Transverse colon (tissue), 4 donors: ENCODE data around the gene HHIPL1. TPM values are rescaled to one million over a fixed set of nuclear protein-coding genes. Genes with fewer than 3 reads are reported as not detected.

Experiments used
- DNase-seq: peaks from one replicate; pipeline ENCODE4 v3.0.0-alpha.2; 2019
- H3K27ac ChIP-seq, 4 donors: fragments of 200-600 bp; sonication (generic); 2 replicates each; pipeline ENCODE4 v1.5.1; 2016 to 2018; ENCODE audit warnings: inconsistent platforms in 4 of 4
- H3K27me3 ChIP-seq: fragments of 200-600 bp; sonication (generic); 2 replicates; pipeline ENCODE4 v1.5.1; 2017; ENCODE audit warnings: inconsistent platforms
- H3K36me3 ChIP-seq, 4 donors: fragments of 200-600 bp; sonication (generic); 2 replicates each; pipeline ENCODE4 v1.5.1; 2017 to 2019; ENCODE audit warnings: inconsistent platforms in 4 of 4
- H3K4me1 ChIP-seq, 4 donors: fragments of 200-600 bp; sonication (generic); 2 replicates each; pipeline ENCODE4 v1.5.1; 2017 to 2020; ENCODE audit warnings: inconsistent platforms in 4 of 4
- H3K4me3 ChIP-seq, 4 donors: fragments of 200-600 bp; sonication (generic); 1 replicate in 1 of 4; 2 replicates in 3 of 4; pipeline versions ENCODE4 v1.5.1 to v1.6.1; 2017 to 2019; ENCODE audit warnings: inconsistent platforms in 4 of 4
- H3K9me3 ChIP-seq, 2 donors: fragments of 200-600 bp; sonication (generic); 2 replicates each; pipeline ENCODE4 v1.5.1; 2017 to 2019; ENCODE audit warnings: inconsistent platforms in 2 of 2
- EP300 ChIP-seq: sonication (generic); formaldehyde crosslinking; IDR thresholded peaks from one replicate; pipeline ENCODE4 v1.6.1; 2017; ENCODE audit warnings: antibody characterized with exemption, low read depth
- POLR2A ChIP-seq: fragments of 450-650 bp; IDR thresholded peaks from one replicate; pipeline ENCODE4 v1.6.1; 2016; ENCODE audit warnings: antibody characterized with exemption, mild to moderate bottlenecking, moderate library complexity
- POLR2AphosphoS5 ChIP-seq, 3 donors: sonication (generic); formaldehyde crosslinking; IDR thresholded peaks; one replicate each; pipeline ENCODE4 v1.6.1; 2016; ENCODE audit warnings: antibody characterized with exemption in 3 of 3
- WGBS, 2 donors: methylation state at CpG; one replicate each; pipeline ENCODE4 v1.1.5; 2018; ENCODE audit warnings: low coverage in 1 of 2; 5-methylcytosine and 5-hydroxymethylcytosine counted together
- in situ Hi-C, 4 donors: fragments of 200-750 bp; cut with MboI; loops; one replicate each; pipeline versions ENCODE4 v1.15.0 to v1.15.1; 2017; ENCODE audit warnings: low sequenced_read_pairs in 3 of 4, low pct_ligation_motif_present in 1 of 4, low pct_unique_long_range_greater_than_20kb in 1 of 4
- intact Hi-C: fragments of 100-400 bp; cut with DNase I; formaldehyde crosslinking; loops from one replicate; pipeline ENCODE4 v1.15.1; 2023; ENCODE audit warnings: low total_unique reads
- total RNA-seq, 4 donors: library from RNA; depleted of rRNA; stranded (reverse); fragments of >200 nt; gene quantifications; one replicate each; pipeline ENCODE4 v1.1.0, GENCODE V29; 2016
- TF ChIP-seq, protein P1 (sequence below), 5 experiments: fragments of 200-600 bp in 3 of 5; fragments of 450-650 bp in 2 of 5; sonication (generic) in 3 of 5; IDR thresholded peaks; 1 replicate in 2 of 5; 2 replicates in 3 of 5; pipeline ENCODE4 v1.5.1; 2016 to 2017; ENCODE audit warnings: antibody characterized with exemption in 5 of 5, inconsistent platforms in 3 of 5, mild to moderate bottlenecking in 2 of 5, moderate library complexity in 1 of 5

The HHIPL1 gene
- total RNA-seq, 4 donors from 2014 or later, result 0.40 to 31.0 (median 0.87) TPM

DNA sequence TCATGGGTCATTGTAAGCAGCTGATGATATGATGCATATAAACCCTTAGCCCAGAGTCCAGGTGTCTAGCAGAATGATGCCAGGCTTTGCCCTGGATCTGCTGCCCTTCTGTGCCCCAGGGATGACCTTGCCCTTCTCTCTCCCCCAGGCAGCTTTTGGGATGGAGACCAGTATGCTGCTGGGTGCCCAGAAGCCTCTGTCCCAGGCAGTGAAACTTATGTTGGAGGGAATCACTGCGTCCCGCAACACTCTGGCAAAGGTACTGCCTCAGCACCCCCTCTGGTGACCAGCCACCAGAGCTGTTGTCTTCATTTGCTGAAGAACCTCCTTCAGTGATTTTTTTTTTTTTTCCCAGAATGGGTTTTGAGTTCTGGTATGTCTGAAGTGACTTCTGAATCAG lies 62.5 kb downstream of the HHIPL1 start:
- H3K36me3 ChIP-seq, result no peaks in the 10 kb centered on the region
- intact Hi-C loops, result no loop called here
- TF ChIP-seq, protein P1, sequence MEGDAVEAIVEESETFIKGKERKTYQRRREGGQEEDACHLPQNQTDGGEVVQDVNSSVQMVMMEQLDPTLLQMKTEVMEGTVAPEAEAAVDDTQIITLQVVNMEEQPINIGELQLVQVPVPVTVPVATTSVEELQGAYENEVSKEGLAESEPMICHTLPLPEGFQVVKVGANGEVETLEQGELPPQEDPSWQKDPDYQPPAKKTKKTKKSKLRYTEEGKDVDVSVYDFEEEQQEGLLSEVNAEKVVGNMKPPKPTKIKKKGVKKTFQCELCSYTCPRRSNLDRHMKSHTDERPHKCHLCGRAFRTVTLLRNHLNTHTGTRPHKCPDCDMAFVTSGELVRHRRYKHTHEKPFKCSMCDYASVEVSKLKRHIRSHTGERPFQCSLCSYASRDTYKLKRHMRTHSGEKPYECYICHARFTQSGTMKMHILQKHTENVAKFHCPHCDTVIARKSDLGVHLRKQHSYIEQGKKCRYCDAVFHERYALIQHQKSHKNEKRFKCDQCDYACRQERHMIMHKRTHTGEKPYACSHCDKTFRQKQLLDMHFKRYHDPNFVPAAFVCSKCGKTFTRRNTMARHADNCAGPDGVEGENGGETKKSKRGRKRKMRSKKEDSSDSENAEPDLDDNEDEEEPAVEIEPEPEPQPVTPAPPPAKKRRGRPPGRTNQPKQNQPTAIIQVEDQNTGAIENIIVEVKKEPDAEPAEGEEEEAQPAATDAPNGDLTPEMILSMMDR (IDR thresholded peaks at IDR 0.05), result no peak
- TF ChIP-seq EP300, result no peak
- in situ Hi-C loops, result no loop called here
- H3K9me3 ChIP-seq, result peaks cover 7 to 10% of the 10 kb centered on the region in 2 donors
- DNase-seq, result no peak
- H3K27ac ChIP-seq, result no peak overlapping the region
- no peak overlapping the region for H3K4me3 ChIP-seq
- no peaks in the 10 kb centered on the region for H3K4me1 ChIP-seq
- 100% methylated on average over 2 of the region's 2 CpGs; no CpG with 5 or more reads in 1 of the 2 donors for WGBS, 2 donors
- H3K27me3 ChIP-seq, result peaks cover 5% of the 10 kb centered on the region

DNA sequence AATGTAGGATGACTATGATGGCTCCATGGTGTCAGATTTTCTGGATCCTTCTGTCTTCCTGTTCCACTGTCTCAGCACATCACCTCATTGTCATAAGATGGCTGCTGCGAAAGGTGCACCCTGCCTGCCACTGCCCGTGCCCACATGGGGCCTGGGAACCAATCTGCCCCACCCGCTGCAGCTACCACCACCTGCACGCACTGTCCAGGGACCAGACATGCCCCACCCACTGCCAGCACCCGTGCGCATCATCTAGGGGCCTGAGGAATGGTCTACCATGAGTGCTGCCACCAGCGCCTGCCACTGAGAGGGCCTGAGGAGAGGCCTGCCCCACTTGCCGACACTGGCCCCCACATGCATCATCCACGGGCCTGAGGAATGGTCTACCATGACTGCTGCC lies 63.0 kb downstream of the HHIPL1 start:
- Histone ChIP-seq H3K4me3 (no peak overlapping the region), H3K36me3 (no peaks in the 10 kb centered on the region), H3K4me1 (no peaks in the 10 kb centered on the region), H3K27me3 (peaks cover 5% of the 10 kb centered on the region), H3K9me3 (peaks cover 7% of the 10 kb centered on the region in 2 donors), H3K27ac (no peak overlapping the region)
- no peak for DNase-seq
- intact Hi-C loops (no loop called here), in situ Hi-C loops (no loop called here)
- 88 to 100% methylated on average over 2 to 9 of the region's 9 CpGs for WGBS, 2 donors
- TF ChIP-seq POLR2AphosphoS5 (IDR thresholded peaks at IDR 0.05) (no peak), POLR2A (no peak), EP300 (no peak)
- TF ChIP-seq, protein P1 (IDR thresholded peaks at IDR 0.05), result no peak

DNA sequence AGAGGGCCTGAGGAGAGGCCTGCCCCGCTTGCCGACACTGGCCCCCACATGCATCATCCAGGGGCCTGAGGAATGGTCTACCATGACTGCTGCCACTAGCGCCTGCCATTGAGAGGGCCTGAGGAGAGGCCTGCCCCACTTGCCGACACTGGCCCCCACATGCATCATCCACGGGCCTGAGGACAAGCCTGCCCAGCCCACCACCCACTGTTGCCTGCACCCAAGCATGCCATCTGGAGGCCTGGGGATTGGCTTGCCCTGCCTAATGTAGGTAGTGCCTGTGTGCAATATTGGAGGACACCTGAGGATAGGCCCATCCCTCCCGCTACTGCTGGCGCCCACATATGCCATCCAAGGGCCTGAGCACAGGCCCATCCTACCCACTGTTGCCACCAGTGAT lies 63.5 kb downstream of the HHIPL1 start:
- WGBS, 2 donors, result 79% methylated on average over 7 of the region's 7 CpGs; no CpG with 5 or more reads in 1 of the 2 donors
- no peaks in the 10 kb centered on the region for H3K36me3 ChIP-seq
- TF ChIP-seq POLR2A (no peak), EP300 (no peak), POLR2AphosphoS5 (IDR thresholded peaks at IDR 0.05) (no peak)
- TF ChIP-seq, protein P1 (IDR thresholded peaks at IDR 0.05), result no peak
- H3K4me3 ChIP-seq, result no peak overlapping the region
- H3K27ac ChIP-seq, result no peak overlapping the region
- in situ Hi-C loops, result no loop called here
- H3K27me3 ChIP-seq, result peaks cover 5% of the 10 kb centered on the region
- no peak for DNase-seq
- peaks cover 3% of the 10 kb centered on the region in 2 donors for H3K9me3 ChIP-seq
- H3K4me1 ChIP-seq, result no peaks in the 10 kb centered on the region
- intact Hi-C loops, result no loop called here

DNA sequence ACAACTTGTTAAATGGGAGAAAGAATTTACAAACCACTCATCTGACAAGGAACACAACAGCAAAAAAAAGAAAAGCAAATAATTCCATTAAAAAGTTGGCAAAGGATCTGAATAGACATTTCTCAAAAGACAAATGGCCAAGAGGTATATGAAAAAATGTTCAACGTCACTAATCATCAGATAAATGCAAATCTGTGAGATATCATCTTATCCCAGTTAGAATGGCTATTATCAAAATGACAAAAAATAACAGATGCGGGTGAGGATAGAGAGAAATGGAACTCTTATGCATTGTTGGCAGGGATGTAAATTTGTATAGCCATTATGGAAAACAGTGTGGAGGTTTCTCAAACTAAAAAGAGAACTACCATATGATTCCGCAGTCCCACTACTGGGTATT lies 69.0 kb downstream of the HHIPL1 start:
- intact Hi-C loops, result no loop called here
- in situ Hi-C loops, result no loop called here
- WGBS, 2 donors, result 82 to 94% methylated on average over 3 of the region's 3 CpGs
- H3K4me3 ChIP-seq, result no peak overlapping the region
- H3K36me3 ChIP-seq, result no peaks in the 10 kb centered on the region
- TF ChIP-seq EP300, result no peak
- no peak for TF ChIP-seq POLR2A
- TF ChIP-seq, protein P1 (IDR thresholded peaks at IDR 0.05), result no peak
- no peak for TF ChIP-seq POLR2AphosphoS5 (IDR thresholded peaks at IDR 0.05)
- peaks cover 5% of the 10 kb centered on the region for H3K27me3 ChIP-seq
- no peak for DNase-seq
- H3K4me1 ChIP-seq, result no peaks in the 10 kb centered on the region
- H3K9me3 ChIP-seq, result no peaks in the 10 kb centered on the region
- H3K27ac ChIP-seq, result no peak overlapping the region
